Measurements from ENCODE around the gene KRTAP5-6.

The KRTAP5-6 gene

GRCh38 chr11:1705126-1706052, 8.4 kb downstream of the KRTAP5-6 start:
- DNase-seq: no peak
- Histone ChIP-seq H3K4me3 (ENCODE audit: insufficient read depth, low read depth, low read length, poor library complexity, severe bottlenecking) (no peak overlapping the region), H3K27me3 (replicated peaks; ENCODE audit: control insufficient read depth, insufficient read depth, low read length, poor library complexity, severe bottlenecking) (no peaks in the 10 kb centered on the region), H3K36me3 (ENCODE audit: control insufficient read depth, insufficient read depth, low read length) (no peaks in the 10 kb centered on the region), H3K4me1 (ENCODE audit: control insufficient read depth, insufficient read depth, low read length, poor library complexity, severe bottlenecking) (peaks cover 6% of the 10 kb centered on the region), H3K9me3 (ENCODE audit: control insufficient read depth, low read length) (no peaks in the 10 kb centered on the region), H3K27ac (ENCODE audit: insufficient read depth, low read length, poor library complexity, severe bottlenecking) (no peak overlapping the region)

- Histone ChIP-seq H3K27me3 (replicated peaks; ENCODE audit: control insufficient read depth, insufficient read depth, low read length, poor library complexity, severe bottlenecking) (no peaks in the 10 kb centered on the region), H3K4me3 (ENCODE audit: insufficient read depth, low read depth, low read length, poor library complexity, severe bottlenecking) (no peak overlapping the region), H3K36me3 (ENCODE audit: control insufficient read depth, insufficient read depth, low read length) (no peaks in the 10 kb centered on the region), H3K4me1 (ENCODE audit: control insufficient read depth, insufficient read depth, low read length, poor library complexity, severe bottlenecking) (peaks cover 6% of the 10 kb centered on the region), H3K27ac (ENCODE audit: insufficient read depth, low read length, poor library complexity, severe bottlenecking) (no peak overlapping the region), H3K9me3 (ENCODE audit: control insufficient read depth, low read length) (no peaks in the 10 kb centered on the region)
- no peak for DNase-seq
These were observed 9.8 kb downstream of the KRTAP5-6 start for GRCh38 chr11:1706634-1707400.

DNA sequence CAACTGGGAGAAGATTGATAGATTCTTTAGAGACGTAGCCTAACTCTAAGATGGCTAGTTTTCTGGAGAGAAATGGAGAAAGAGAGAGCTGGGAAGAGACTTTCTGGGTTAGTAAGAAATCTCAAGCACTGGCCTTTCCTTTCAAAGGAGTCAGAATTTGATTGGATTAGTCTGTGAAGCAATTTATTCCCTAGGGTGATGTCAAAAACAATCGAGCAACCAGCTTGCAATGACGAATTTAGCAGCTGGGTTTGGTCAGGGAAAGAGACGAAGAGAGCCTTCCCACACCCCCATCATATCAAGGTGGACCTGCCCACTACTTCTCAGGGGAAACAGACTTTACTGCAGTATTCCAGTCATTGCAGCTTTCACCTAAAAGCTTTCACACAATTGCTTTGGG, 10.8 kb downstream of the KRTAP5-6 start:
- Histone ChIP-seq H3K27ac (ENCODE audit: insufficient read depth, low read length, poor library complexity, severe bottlenecking) (no peak overlapping the region), H3K4me1 (ENCODE audit: control insufficient read depth, insufficient read depth, low read length, poor library complexity, severe bottlenecking) (peaks cover 6% of the 10 kb centered on the region), H3K36me3 (ENCODE audit: control insufficient read depth, insufficient read depth, low read length) (no peaks in the 10 kb centered on the region), H3K27me3 (replicated peaks; ENCODE audit: control insufficient read depth, insufficient read depth, low read length, poor library complexity, severe bottlenecking) (no peaks in the 10 kb centered on the region), H3K9me3 (ENCODE audit: control insufficient read depth, low read length) (no peaks in the 10 kb centered on the region), H3K4me3 (ENCODE audit: insufficient read depth, low read depth, low read length, poor library complexity, severe bottlenecking) (no peak overlapping the region)
- no peak for DNase-seq

- no peaks in the 10 kb centered on the region for H3K36me3 ChIP-seq (ENCODE audit: control insufficient read depth, insufficient read depth, low read length)
- H3K27ac ChIP-seq (ENCODE audit: insufficient read depth, low read length, poor library complexity, severe bottlenecking): no peak overlapping the region
- DNase-seq: no peak
- H3K4me3 ChIP-seq (ENCODE audit: insufficient read depth, low read depth, low read length, poor library complexity, severe bottlenecking): no peak overlapping the region
- H3K27me3 ChIP-seq (replicated peaks; ENCODE audit: control insufficient read depth, insufficient read depth, low read length, poor library complexity, severe bottlenecking): no peaks in the 10 kb centered on the region
- no peaks in the 10 kb centered on the region for H3K9me3 ChIP-seq (ENCODE audit: control insufficient read depth, low read length)
- peaks cover 6% of the 10 kb centered on the region for H3K4me1 ChIP-seq (ENCODE audit: control insufficient read depth, insufficient read depth, low read length, poor library complexity, severe bottlenecking)
These were observed 11.7 kb downstream of the KRTAP5-6 start for GRCh38 chr11:1708716-1709115.

DNA sequence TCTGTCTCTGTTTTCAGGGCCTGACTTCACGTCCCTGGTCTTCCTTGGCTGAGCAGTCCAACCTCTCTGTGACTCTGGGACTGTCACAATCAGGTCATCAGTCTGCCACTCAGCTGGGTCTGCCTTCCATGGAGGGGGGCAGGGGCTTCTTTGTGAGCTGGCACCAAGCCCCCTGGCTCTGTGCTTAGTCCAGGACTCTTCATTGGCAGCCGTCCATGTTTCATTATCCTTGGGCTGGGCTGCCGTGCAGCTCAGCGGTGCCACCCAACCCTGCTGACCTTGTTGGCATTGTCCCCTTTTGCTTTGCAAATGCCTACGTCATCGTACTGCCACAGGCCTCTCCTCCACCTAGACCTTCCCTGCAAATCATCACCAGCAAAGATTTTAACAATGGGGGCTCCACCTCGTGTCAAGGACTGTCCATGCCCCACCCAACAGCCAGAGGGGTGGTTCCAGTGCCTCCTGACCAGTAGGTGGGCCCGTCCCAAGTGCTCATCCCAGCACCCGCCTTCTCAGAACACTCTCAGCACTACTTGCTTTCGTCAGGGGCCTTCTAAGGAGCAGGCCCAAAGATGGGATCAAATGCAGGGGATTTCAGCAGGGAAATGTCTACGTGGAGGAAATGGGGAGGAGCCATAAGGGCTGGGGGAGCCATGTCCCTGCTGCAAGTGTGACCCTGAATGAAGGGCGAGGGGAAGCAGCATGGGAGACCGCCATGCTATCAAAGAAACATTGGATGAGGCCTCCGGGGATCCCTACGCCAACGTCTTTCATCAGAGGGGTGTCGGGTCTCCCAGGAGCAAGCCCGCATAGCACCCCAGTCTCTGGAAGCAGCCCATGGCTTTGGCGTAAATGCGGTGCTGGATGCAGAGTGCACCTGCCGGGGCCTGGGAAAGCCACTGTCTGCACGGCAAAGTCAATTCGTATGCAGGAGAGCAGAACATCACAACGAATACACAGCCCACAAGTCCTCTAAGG, 18.2 kb downstream of the KRTAP5-6 start:
- Histone ChIP-seq H3K27me3 (replicated peaks; ENCODE audit: control insufficient read depth, insufficient read depth, low read length, poor library complexity, severe bottlenecking) (no peaks in the 10 kb centered on the region), H3K4me3 (ENCODE audit: insufficient read depth, low read depth, low read length, poor library complexity, severe bottlenecking) (no peak overlapping the region), H3K4me1 (ENCODE audit: control insufficient read depth, insufficient read depth, low read length, poor library complexity, severe bottlenecking) (no peaks in the 10 kb centered on the region), H3K36me3 (ENCODE audit: control insufficient read depth, insufficient read depth, low read length) (no peaks in the 10 kb centered on the region), H3K27ac (ENCODE audit: insufficient read depth, low read length, poor library complexity, severe bottlenecking) (no peak overlapping the region), H3K9me3 (ENCODE audit: control insufficient read depth, low read length) (no peaks in the 10 kb centered on the region)
- no peak for DNase-seq

DNA sequence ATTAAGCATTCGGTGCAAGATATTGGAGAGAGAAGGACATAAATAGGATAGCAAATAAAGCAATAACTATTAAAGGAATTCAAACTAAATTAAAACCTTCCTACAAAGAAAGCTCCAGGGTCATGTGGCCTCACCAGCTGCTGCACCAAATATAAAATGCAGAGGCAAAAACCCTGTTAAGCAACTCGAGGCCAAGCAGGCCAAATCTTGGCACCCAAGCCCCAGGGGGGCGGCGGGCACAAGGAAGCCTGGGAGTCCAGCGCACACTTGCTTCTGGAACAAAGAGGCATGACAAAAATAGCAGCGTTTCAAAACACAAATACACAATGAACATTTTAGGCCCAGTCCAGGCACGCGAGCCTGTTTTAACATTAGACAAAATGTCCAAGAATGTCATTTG, 20.8 kb downstream of the KRTAP5-6 start:
- no peak for DNase-seq
- Histone ChIP-seq H3K4me1 (ENCODE audit: control insufficient read depth, insufficient read depth, low read length, poor library complexity, severe bottlenecking) (no peaks in the 10 kb centered on the region), H3K4me3 (ENCODE audit: insufficient read depth, low read depth, low read length, poor library complexity, severe bottlenecking) (no peak overlapping the region), H3K36me3 (ENCODE audit: control insufficient read depth, insufficient read depth, low read length) (no peaks in the 10 kb centered on the region), H3K27me3 (replicated peaks; ENCODE audit: control insufficient read depth, insufficient read depth, low read length, poor library complexity, severe bottlenecking) (no peaks in the 10 kb centered on the region), H3K27ac (ENCODE audit: insufficient read depth, low read length, poor library complexity, severe bottlenecking) (no peak overlapping the region), H3K9me3 (ENCODE audit: control insufficient read depth, low read length) (no peaks in the 10 kb centered on the region)

DNA sequence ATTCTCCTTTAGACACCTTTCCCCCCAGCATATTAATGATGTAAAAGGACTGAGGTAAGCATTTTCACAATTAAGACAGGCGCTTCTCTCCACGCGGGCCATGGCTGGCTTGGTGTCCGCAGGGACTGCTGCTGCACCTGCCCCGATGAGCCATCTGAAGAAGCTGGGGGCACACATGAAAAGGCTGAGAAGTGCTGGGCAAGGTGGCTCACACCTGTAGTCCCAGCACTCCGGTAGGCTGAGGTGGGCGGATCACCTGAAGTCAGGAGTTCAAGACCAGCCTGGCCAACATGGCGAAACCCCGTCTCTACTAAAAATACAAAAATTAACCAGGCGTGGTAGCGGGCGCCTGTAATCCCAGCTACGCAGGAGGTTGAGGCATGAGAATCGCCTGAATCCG, 21.3 kb downstream of the KRTAP5-6 start:
- H3K4me3 ChIP-seq (ENCODE audit: insufficient read depth, low read depth, low read length, poor library complexity, severe bottlenecking): no peak overlapping the region
- no peak for DNase-seq
- no peaks in the 10 kb centered on the region for H3K27me3 ChIP-seq (replicated peaks; ENCODE audit: control insufficient read depth, insufficient read depth, low read length, poor library complexity, severe bottlenecking)

GRCh38 chr11:1719781-1720180, 22.8 kb downstream of the KRTAP5-6 start:
- Histone ChIP-seq H3K27ac (ENCODE audit: insufficient read depth, low read length, poor library complexity, severe bottlenecking) (no peak overlapping the region), H3K4me1 (ENCODE audit: control insufficient read depth, insufficient read depth, low read length, poor library complexity, severe bottlenecking) (no peaks in the 10 kb centered on the region), H3K36me3 (ENCODE audit: control insufficient read depth, insufficient read depth, low read length) (no peaks in the 10 kb centered on the region), H3K4me3 (ENCODE audit: insufficient read depth, low read depth, low read length, poor library complexity, severe bottlenecking) (no peak overlapping the region), H3K9me3 (ENCODE audit: control insufficient read depth, low read length) (no peaks in the 10 kb centered on the region), H3K27me3 (replicated peaks; ENCODE audit: control insufficient read depth, insufficient read depth, low read length, poor library complexity, severe bottlenecking) (no peaks in the 10 kb centered on the region)
- DNase-seq: no peak

More for the DNA sequence above, 21.3 kb downstream of the KRTAP5-6 start:
- Histone ChIP-seq H3K9me3 (ENCODE audit: control insufficient read depth, low read length) (no peaks in the 10 kb centered on the region), H3K27ac (ENCODE audit: insufficient read depth, low read length, poor library complexity, severe bottlenecking) (no peak overlapping the region), H3K36me3 (ENCODE audit: control insufficient read depth, insufficient read depth, low read length) (no peaks in the 10 kb centered on the region), H3K4me1 (ENCODE audit: control insufficient read depth, insufficient read depth, low read length, poor library complexity, severe bottlenecking) (no peaks in the 10 kb centered on the region)

GRCh38 chr11:1727096-1727690, 30.2 kb downstream of the KRTAP5-6 start:
- no peak overlapping the region for H3K27ac ChIP-seq (ENCODE audit: insufficient read depth, low read length, poor library complexity, severe bottlenecking)
- no peak overlapping the region for H3K4me3 ChIP-seq (ENCODE audit: insufficient read depth, low read depth, low read length, poor library complexity, severe bottlenecking)
- DNase-seq: no peak
- H3K27me3 ChIP-seq (replicated peaks; ENCODE audit: control insufficient read depth, insufficient read depth, low read length, poor library complexity, severe bottlenecking): peaks cover 3% of the 10 kb centered on the region
- H3K4me1 ChIP-seq (ENCODE audit: control insufficient read depth, insufficient read depth, low read length, poor library complexity, severe bottlenecking): no peaks in the 10 kb centered on the region
- no peaks in the 10 kb centered on the region for H3K9me3 ChIP-seq (ENCODE audit: control insufficient read depth, low read length)
- H3K36me3 ChIP-seq (ENCODE audit: control insufficient read depth, insufficient read depth, low read length): no peaks in the 10 kb centered on the region

Measured in effector memory CD4-positive, alpha-beta T cell (primary cell).